ENCODE results near the gene HERC3. TPM values are rescaled to one million over a fixed set of nuclear protein-coding genes. Genes with fewer than 3 reads are reported as not detected.

HERC3 gene
- total RNA-seq, 1 experiment from 2014 or later: 5.5 TPM

DNA sequence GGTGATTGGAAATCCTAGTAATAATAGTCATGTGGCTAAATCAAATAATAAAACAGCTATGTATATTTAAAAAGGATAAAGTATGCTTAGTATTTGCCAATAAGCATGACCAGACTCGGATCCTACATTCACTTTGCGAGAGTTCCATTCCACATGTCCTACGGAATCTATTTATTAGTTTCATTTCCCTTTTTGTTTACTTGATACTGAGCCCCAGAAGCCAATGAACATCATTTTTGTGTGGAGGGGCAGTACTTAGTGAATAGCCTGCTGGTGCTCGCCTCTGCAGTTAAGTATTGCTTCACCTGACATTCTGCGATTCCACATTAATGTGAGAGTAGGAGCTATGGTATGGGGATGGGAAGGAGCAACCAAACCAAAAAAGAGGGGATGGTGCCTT, 163.9 kb downstream of the HERC3 start:
- H3K27me3 Mint-ChIP-seq (ENCODE audit: low read depth): no peaks in the 10 kb centered on the region
- TF ChIP-seq NFE2L1 (CRISPR knock-in tag; IDR thresholded peaks at IDR 0.05) (no peak), OVOL2 (CRISPR knock-in tag; IDR thresholded peaks at IDR 0.05; ENCODE audit: borderline replicate concordance) (no peak), SMAD3 (CRISPR knock-in tag; IDR thresholded peaks at IDR 0.05; ENCODE audit: borderline replicate concordance) (no peak), GABPB1 (CRISPR knock-in tag; IDR thresholded peaks at IDR 0.05) (no peak), ZNF121 (CRISPR knock-in tag; IDR thresholded peaks at IDR 0.05) (no peak), MYBL2 (CRISPR knock-in tag; IDR thresholded peaks at IDR 0.05) (no peak)
- TF ChIP-seq, protein P1, sequence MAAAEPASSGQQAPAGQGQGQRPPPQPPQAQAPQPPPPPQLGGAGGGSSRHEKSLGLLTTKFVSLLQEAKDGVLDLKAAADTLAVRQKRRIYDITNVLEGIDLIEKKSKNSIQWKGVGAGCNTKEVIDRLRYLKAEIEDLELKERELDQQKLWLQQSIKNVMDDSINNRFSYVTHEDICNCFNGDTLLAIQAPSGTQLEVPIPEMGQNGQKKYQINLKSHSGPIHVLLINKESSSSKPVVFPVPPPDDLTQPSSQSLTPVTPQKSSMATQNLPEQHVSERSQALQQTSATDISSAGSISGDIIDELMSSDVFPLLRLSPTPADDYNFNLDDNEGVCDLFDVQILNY (CRISPR knock-in tag; IDR thresholded peaks at IDR 0.05): no peak
- TF ChIP-seq, protein P2, sequence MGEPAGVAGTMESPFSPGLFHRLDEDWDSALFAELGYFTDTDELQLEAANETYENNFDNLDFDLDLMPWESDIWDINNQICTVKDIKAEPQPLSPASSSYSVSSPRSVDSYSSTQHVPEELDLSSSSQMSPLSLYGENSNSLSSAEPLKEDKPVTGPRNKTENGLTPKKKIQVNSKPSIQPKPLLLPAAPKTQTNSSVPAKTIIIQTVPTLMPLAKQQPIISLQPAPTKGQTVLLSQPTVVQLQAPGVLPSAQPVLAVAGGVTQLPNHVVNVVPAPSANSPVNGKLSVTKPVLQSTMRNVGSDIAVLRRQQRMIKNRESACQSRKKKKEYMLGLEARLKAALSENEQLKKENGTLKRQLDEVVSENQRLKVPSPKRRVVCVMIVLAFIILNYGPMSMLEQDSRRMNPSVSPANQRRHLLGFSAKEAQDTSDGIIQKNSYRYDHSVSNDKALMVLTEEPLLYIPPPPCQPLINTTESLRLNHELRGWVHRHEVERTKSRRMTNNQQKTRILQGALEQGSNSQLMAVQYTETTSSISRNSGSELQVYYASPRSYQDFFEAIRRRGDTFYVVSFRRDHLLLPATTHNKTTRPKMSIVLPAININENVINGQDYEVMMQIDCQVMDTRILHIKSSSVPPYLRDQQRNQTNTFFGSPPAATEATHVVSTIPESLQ (CRISPR knock-in tag; IDR thresholded peaks at IDR 0.05): no peak
- TF ChIP-seq, protein P3, sequence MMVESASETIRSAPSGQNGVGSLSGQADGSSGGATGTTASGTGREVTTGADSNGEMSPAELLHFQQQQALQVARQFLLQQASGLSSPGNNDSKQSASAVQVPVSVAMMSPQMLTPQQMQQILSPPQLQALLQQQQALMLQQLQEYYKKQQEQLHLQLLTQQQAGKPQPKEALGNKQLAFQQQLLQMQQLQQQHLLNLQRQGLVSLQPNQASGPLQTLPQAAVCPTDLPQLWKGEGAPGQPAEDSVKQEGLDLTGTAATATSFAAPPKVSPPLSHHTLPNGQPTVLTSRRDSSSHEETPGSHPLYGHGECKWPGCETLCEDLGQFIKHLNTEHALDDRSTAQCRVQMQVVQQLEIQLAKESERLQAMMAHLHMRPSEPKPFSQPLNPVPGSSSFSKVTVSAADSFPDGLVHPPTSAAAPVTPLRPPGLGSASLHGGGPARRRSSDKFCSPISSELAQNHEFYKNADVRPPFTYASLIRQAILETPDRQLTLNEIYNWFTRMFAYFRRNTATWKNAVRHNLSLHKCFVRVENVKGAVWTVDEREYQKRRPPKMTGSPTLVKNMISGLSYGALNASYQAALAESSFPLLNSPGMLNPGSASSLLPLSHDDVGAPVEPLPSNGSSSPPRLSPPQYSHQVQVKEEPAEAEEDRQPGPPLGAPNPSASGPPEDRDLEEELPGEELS (CRISPR knock-in tag; IDR thresholded peaks at IDR 0.05): no peak
- ATAC-seq: no peak
- H3K36me3 Mint-ChIP-seq: 0 out of 2 replicates have a peak, but pooled peaks cover 3% of the 10 kb centered on the region
- no peak for DNase-seq (ENCODE audit: low spot score)
- peak overlapping the region; percentile 34; the same call in 1 of the 2 replicates for H3K27ac Mint-ChIP-seq
- ChIA-PET POLR2A (no interaction called here), CTCF (interaction anchor here (1.2 kb wide), 1 partner anchor 58 kb away, joined by 3 read pairs; the partner anchor contains the start of gene NAP1L5)
- H3K4me3 Mint-ChIP-seq: no peak overlapping the region
- peaks cover 29% of the 10 kb centered on the region for H3K4me1 Mint-ChIP-seq
- H3K9me3 Mint-ChIP-seq: no peaks in the 10 kb centered on the region

DNA sequence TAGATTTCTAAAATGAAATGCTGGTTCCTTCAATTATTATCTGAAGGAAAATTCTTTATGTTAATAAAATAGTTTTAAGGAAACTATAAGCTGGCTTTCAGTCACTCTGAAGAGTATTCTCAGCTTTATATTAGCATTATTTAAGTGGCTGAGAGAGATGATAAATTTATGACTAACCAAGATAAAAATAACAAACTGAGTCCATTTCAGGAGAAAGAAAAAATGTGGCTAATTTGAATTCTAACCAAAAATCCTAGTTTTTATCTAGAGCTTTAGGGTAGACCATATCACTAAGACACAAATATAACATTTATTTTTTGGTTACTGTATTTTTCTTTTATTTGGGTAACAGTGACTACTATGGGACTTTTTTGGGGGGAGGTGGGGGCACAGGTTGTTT, 164.8 kb downstream of the HERC3 start:
- H3K27me3 Mint-ChIP-seq (ENCODE audit: low read depth): no peaks in the 10 kb centered on the region
- 0 out of 2 replicates have a peak, but pooled peaks cover 3% of the 10 kb centered on the region for H3K36me3 Mint-ChIP-seq
- CTCF ChIA-PET: no interaction called here
- H3K4me1 Mint-ChIP-seq: peaks cover 32% of the 10 kb centered on the region
- H3K4me3 Mint-ChIP-seq: no peak overlapping the region
- no peak for DNase-seq (ENCODE audit: low spot score)
- POLR2A ChIA-PET: no interaction called here
- no peak overlapping the region for H3K27ac Mint-ChIP-seq
- TF ChIP-seq NR1H2 (CRISPR knock-in tag; IDR thresholded peaks at IDR 0.05) (no peak), TEAD1 (CRISPR knock-in tag; IDR thresholded peaks at IDR 0.05) (no peak)
- TF ChIP-seq, protein P4, sequence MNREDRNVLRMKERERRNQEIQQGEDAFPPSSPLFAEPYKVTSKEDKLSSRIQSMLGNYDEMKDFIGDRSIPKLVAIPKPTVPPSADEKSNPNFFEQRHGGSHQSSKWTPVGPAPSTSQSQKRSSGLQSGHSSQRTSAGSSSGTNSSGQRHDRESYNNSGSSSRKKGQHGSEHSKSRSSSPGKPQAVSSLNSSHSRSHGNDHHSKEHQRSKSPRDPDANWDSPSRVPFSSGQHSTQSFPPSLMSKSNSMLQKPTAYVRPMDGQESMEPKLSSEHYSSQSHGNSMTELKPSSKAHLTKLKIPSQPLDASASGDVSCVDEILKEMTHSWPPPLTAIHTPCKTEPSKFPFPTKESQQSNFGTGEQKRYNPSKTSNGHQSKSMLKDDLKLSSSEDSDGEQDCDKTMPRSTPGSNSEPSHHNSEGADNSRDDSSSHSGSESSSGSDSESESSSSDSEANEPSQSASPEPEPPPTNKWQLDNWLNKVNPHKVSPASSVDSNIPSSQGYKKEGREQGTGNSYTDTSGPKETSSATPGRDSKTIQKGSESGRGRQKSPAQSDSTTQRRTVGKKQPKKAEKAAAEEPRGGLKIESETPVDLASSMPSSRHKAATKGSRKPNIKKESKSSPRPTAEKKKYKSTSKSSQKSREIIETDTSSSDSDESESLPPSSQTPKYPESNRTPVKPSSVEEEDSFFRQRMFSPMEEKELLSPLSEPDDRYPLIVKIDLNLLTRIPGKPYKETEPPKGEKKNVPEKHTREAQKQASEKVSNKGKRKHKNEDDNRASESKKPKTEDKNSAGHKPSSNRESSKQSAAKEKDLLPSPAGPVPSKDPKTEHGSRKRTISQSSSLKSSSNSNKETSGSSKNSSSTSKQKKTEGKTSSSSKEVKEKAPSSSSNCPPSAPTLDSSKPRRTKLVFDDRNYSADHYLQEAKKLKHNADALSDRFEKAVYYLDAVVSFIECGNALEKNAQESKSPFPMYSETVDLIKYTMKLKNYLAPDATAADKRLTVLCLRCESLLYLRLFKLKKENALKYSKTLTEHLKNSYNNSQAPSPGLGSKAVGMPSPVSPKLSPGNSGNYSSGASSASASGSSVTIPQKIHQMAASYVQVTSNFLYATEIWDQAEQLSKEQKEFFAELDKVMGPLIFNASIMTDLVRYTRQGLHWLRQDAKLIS (CRISPR knock-in tag; IDR thresholded peaks at IDR 0.05; ENCODE audit: borderline replicate concordance): no peak
- H3K9me3 Mint-ChIP-seq: no peaks in the 10 kb centered on the region
- ATAC-seq: no peak

DNA sequence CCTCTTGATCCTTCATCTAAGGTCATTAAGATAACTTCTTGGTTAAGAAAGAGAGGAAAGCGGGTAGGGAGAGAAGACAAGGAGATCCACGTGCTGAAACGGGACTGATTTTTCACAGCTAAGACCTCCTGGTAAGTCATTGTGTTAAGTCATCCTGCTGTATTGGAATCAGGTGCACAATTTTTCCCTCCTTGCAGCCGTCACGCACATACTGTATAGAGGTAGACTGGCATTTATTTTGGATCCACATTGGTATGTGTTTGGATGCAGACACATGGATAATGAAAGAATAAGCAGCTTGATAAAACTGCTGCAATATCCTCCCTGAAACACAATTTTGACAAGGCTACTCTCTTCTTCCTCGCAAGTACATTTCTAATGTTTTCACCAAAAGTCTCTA, 165.5 kb downstream of the HERC3 start:
- Mint-ChIP-seq H3K4me1 (peaks cover 32% of the 10 kb centered on the region), H3K27me3 (ENCODE audit: low read depth) (no peaks in the 10 kb centered on the region), H3K4me3 (no peak overlapping the region), H3K9me3 (no peaks in the 10 kb centered on the region), H3K27ac (peak overlapping the region; percentile 61; the same call in 1 of the 2 replicates), H3K36me3 (0 out of 2 replicates have a peak, but pooled peaks cover 3% of the 10 kb centered on the region)
- DNase-seq (ENCODE audit: low spot score): no peak
- ATAC-seq: no peak
- ChIA-PET POLR2A (no interaction called here), CTCF (interaction anchor here (1.3 kb wide), 1 partner anchor 85 kb away, joined by 3 read pairs; no protein-coding TSS in a partner anchor)
- TF ChIP-seq, protein P5, sequence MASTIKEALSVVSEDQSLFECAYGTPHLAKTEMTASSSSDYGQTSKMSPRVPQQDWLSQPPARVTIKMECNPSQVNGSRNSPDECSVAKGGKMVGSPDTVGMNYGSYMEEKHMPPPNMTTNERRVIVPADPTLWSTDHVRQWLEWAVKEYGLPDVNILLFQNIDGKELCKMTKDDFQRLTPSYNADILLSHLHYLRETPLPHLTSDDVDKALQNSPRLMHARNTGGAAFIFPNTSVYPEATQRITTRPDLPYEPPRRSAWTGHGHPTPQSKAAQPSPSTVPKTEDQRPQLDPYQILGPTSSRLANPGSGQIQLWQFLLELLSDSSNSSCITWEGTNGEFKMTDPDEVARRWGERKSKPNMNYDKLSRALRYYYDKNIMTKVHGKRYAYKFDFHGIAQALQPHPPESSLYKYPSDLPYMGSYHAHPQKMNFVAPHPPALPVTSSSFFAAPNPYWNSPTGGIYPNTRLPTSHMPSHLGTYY (CRISPR knock-in tag; IDR thresholded peaks at IDR 0.05): no peak
- no peak for TF ChIP-seq TCF7 (CRISPR knock-in tag; IDR thresholded peaks at IDR 0.05; ENCODE audit: low read depth)
- TF ChIP-seq ETV6 (CRISPR knock-in tag; IDR thresholded peaks at IDR 0.05): no peak
- no peak for TF ChIP-seq GRHL2 (CRISPR knock-in tag; IDR thresholded peaks at IDR 0.05; ENCODE audit: insufficient replicate concordance, severe bottlenecking)
- TF ChIP-seq ZNF396 (CRISPR knock-in tag; IDR thresholded peaks at IDR 0.05; ENCODE audit: borderline replicate concordance): no peak
- TF ChIP-seq, protein P2 (CRISPR knock-in tag; IDR thresholded peaks at IDR 0.05): no peak
- TF ChIP-seq KAT7 (CRISPR knock-in tag; IDR thresholded peaks at IDR 0.05; ENCODE audit: borderline replicate concordance): no peak
- TF ChIP-seq FOXP1 (CRISPR knock-in tag; IDR thresholded peaks at IDR 0.05; ENCODE audit: borderline replicate concordance): no peak
- no peak for TF ChIP-seq FOXK1 (CRISPR knock-in tag; IDR thresholded peaks at IDR 0.05)

Measured in WTC11 (cell line).